ENCODE results near the gene DNAI4.

The DNAI4 gene

GRCh38 chr1:66764994-66765578 lies 159.6 kb downstream of the DNAI4 start:
- Histone ChIP-seq H3K9me3 (ENCODE audit: insufficient read depth, low read depth, low read length) (no peaks in the 10 kb centered on the region), H3K36me3 (ENCODE audit: insufficient read depth, low read length) (no peaks in the 10 kb centered on the region), H3K4me3 (ENCODE audit: low read length) (no peak overlapping the region), H3K27ac (ENCODE audit: low read depth, low read length) (no peak overlapping the region), H3K27me3 (ENCODE audit: insufficient read depth, low read length) (no peaks in the 10 kb centered on the region), H3K4me1 (ENCODE audit: insufficient read depth, low read length) (no peaks in the 10 kb centered on the region), H3K9ac (ENCODE audit: low read depth, low read length) (no peak overlapping the region)
- WGBS: no CpG with 5 or more reads among the region's 3 CpGs
